AG04450 (cell line): ENCODE measurements around the gene HERC3. TPM values are rescaled to one million over a fixed set of nuclear protein-coding genes. Genes with fewer than 3 reads are reported as not detected.

Experiments used
- CTCF ChIA-PET: fragments of 300-600, 350-600 bp; formaldehyde crosslinking; extraction: SDS; loops from one replicate; lab custom pipeline; 2022; ENCODE audit warnings: antibody characterized with exemption, inconsistent platforms; lab: Charles Lee
- POLR2A ChIA-PET: fragments of 350-600 bp; formaldehyde crosslinking; extraction: SDS; loops from one replicate; lab custom pipeline; 2021; ENCODE audit warnings: antibody characterized with exemption, inconsistent platforms; lab: Yijun Ruan, JAX
- DNase-seq: peaks from one replicate; pipeline ENCODE4 v3.0.0-alpha.2; 2011; ENCODE audit warnings: low read depth, low spot score
- H3K27ac ChIP-seq: one replicate; pipeline ENCODE4 v1.5.1; 2012; ENCODE audit warnings: low read depth, low read length, control low read depth
- H3K27me3 ChIP-seq: one replicate; pipeline ENCODE4 v1.6.0; 2012; ENCODE audit warnings: low read length; ENCODE audit not compliant: control insufficient read depth, insufficient read depth
- H3K4me3 ChIP-seq: 2 replicates; pipeline ENCODE4 v1.5.1; 2011; ENCODE audit warnings: mild to moderate bottlenecking, low read depth, low read length, control low read depth
- H3K9me3 ChIP-seq: 2 replicates; pipeline ENCODE4 v1.5.1; 2012; ENCODE audit warnings: low read length; ENCODE audit not compliant: control insufficient read depth, insufficient read depth
- CTCF ChIP-seq: IDR thresholded peaks from 2 replicates; pipeline ENCODE4 v1.5.1; 2011; ENCODE audit warnings: low read depth, low read length, control low read depth, inconsistent platforms
- polyA plus RNA-seq: library from polyadenylated mRNA; depleted of rRNA; stranded (reverse); fragments of >200 nt; gene quantifications from 2 replicates; pipeline ENCODE4 v1.2.3, GENCODE V29; 2011

The HERC3 gene
- polyA plus RNA-seq, 1 experiment, result 10.3 TPM

- Histone ChIP-seq H3K27me3 (no peaks in the 10 kb centered on the region), H3K27ac (no peak overlapping the region), H3K9me3 (no peaks in the 10 kb centered on the region), H3K4me3 (no peak overlapping the region)
- ChIA-PET POLR2A (no interaction called here), CTCF (interaction anchor here (1.1 to 1.5 kb wide), 2 partner anchors 38 to 279 kb away, joined by 3 to 6 read pairs; no protein-coding TSS in a partner anchor)
- no peak for TF ChIP-seq CTCF
- DNase-seq, result peak; percentile 63
Measured at GRCh38 chr4:88743696-88744095, 151.4 kb downstream of the HERC3 start.

- DNase-seq, result no peak
- H3K27ac ChIP-seq, result no peak overlapping the region
- CTCF ChIA-PET, result interaction anchor here (0.6 kb wide), 1 partner anchor 279 kb away, joined by 3 read pairs; no protein-coding TSS in a partner anchor
Measured at GRCh38 chr4:88744609-88745008, 152.3 kb downstream of the HERC3 start.

GRCh38 chr4:88745175-88745574, 152.9 kb downstream of the HERC3 start:
- TF ChIP-seq CTCF, result no peak
- no peaks in the 10 kb centered on the region for H3K27me3 ChIP-seq
- H3K4me3 ChIP-seq, result no peak overlapping the region
- no peaks in the 10 kb centered on the region for H3K9me3 ChIP-seq
- CTCF ChIA-PET, result interaction anchor here (0.6 kb wide), 1 partner anchor 278 kb away, joined by 3 read pairs; no protein-coding TSS in a partner anchor
- POLR2A ChIA-PET, result no interaction called here
- no peak for DNase-seq
- H3K27ac ChIP-seq, result no peak overlapping the region

More at GRCh38 chr4:88744609-88745008, 152.3 kb downstream of the HERC3 start:
- Histone ChIP-seq H3K4me3 (no peak overlapping the region), H3K27me3 (no peaks in the 10 kb centered on the region), H3K9me3 (no peaks in the 10 kb centered on the region)
- POLR2A ChIA-PET, result no interaction called here
- TF ChIP-seq CTCF, result no peak

GRCh38 chr4:88745581-88746163, 153.4 kb downstream of the HERC3 start:
- ChIA-PET POLR2A (no interaction called here), CTCF (interaction anchor here (1.6 kb wide), 1 partner anchor 72 kb away, joined by 4 read pairs; no protein-coding TSS in a partner anchor)
- Histone ChIP-seq H3K27ac (no peak overlapping the region), H3K9me3 (no peaks in the 10 kb centered on the region; the same call in 1 of the 2 replicates), H3K4me3 (no peak overlapping the region), H3K27me3 (no peaks in the 10 kb centered on the region)
- no peak for TF ChIP-seq CTCF
- DNase-seq, result no peak

- ChIA-PET POLR2A (no interaction called here), CTCF (interaction anchor here (1.6 to 1.7 kb wide), 2 partner anchors 40 to 73 kb away, joined by 4 to 6 read pairs; no protein-coding TSS in a partner anchor)
- no peak for TF ChIP-seq CTCF
- no peak for DNase-seq
- Histone ChIP-seq H3K27ac (no peak overlapping the region), H3K27me3 (no peaks in the 10 kb centered on the region), H3K9me3 (no peaks in the 10 kb centered on the region; the same call in 1 of the 2 replicates), H3K4me3 (no peak overlapping the region)
Measured at GRCh38 chr4:88746206-88746605, 153.9 kb downstream of the HERC3 start.
